Measurements from ENCODE around the gene CTNNA2.

- TF ChIP-seq, protein P1, sequence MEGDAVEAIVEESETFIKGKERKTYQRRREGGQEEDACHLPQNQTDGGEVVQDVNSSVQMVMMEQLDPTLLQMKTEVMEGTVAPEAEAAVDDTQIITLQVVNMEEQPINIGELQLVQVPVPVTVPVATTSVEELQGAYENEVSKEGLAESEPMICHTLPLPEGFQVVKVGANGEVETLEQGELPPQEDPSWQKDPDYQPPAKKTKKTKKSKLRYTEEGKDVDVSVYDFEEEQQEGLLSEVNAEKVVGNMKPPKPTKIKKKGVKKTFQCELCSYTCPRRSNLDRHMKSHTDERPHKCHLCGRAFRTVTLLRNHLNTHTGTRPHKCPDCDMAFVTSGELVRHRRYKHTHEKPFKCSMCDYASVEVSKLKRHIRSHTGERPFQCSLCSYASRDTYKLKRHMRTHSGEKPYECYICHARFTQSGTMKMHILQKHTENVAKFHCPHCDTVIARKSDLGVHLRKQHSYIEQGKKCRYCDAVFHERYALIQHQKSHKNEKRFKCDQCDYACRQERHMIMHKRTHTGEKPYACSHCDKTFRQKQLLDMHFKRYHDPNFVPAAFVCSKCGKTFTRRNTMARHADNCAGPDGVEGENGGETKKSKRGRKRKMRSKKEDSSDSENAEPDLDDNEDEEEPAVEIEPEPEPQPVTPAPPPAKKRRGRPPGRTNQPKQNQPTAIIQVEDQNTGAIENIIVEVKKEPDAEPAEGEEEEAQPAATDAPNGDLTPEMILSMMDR (IDR thresholded peaks at IDR 0.05) = no peak
- TF ChIP-seq POLR2AphosphoS5 (IDR thresholded peaks at IDR 0.05; ENCODE audit: low read depth, low read length) (no peak), TCF7L2 (IDR thresholded peaks at IDR 0.05; ENCODE audit: low read depth, low read length) (no peak)
Measured at GRCh38 chr2:80348953-80349352, 836.1 kb downstream of the CTNNA2 start.

Measured in Panc1 (cell line).